ENCODE measurements around the gene INSM1. TPM values are rescaled to one million over a fixed set of nuclear protein-coding genes. Genes with fewer than 3 reads are reported as not detected.

Gene INSM1
- total RNA-seq, 1 experiment from 2014 or later, result not detected

DNA sequence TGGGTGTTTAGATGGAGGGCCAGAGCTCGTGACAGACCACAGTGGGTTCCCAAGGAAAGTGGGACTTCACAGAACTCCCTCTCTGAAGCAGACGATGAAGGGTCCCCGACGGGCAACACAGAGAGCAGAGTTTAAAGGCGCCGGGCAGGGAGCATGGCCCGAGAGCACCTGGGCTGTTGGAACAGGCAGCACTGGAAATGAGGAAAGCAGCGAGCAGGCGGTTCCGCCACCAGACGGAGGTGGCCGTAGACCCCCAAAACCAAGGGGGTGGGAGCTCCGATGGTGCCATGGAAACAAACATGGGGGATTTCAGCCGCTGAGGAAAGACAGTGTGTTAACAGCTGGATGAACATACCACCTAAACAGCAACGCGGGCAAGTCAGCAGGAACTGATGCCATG, 27.5 kb upstream of the INSM1 start:
- DNase-seq (ENCODE audit: low spot score), result no peak
- CTCF ChIA-PET, result no interaction called here
- POLR2A ChIA-PET (ENCODE audit: low non-redundant PET), result no interaction called here
- no peak overlapping the region for H3K27ac ChIP-seq (ENCODE audit: low read depth, low read length, poor library complexity, severe bottlenecking)
- H3K4me1 ChIP-seq (ENCODE audit: insufficient read depth, low read length, poor library complexity, severe bottlenecking), result no peaks in the 10 kb centered on the region
- no peak for TF ChIP-seq EZH2 (IDR thresholded peaks at IDR 0.05; ENCODE audit: borderline replicate concordance, low read depth, low read length, poor library complexity, severe bottlenecking)
- TF ChIP-seq, protein P1, sequence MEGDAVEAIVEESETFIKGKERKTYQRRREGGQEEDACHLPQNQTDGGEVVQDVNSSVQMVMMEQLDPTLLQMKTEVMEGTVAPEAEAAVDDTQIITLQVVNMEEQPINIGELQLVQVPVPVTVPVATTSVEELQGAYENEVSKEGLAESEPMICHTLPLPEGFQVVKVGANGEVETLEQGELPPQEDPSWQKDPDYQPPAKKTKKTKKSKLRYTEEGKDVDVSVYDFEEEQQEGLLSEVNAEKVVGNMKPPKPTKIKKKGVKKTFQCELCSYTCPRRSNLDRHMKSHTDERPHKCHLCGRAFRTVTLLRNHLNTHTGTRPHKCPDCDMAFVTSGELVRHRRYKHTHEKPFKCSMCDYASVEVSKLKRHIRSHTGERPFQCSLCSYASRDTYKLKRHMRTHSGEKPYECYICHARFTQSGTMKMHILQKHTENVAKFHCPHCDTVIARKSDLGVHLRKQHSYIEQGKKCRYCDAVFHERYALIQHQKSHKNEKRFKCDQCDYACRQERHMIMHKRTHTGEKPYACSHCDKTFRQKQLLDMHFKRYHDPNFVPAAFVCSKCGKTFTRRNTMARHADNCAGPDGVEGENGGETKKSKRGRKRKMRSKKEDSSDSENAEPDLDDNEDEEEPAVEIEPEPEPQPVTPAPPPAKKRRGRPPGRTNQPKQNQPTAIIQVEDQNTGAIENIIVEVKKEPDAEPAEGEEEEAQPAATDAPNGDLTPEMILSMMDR (conservative IDR thresholded peaks at IDR 0.05; ENCODE audit: low read depth, low read length), result no peak
- H3K27me3 ChIP-seq (replicated peaks; ENCODE audit: insufficient read depth, low read depth, low read length, poor library complexity), result peaks cover 13% of the 10 kb centered on the region
- no peak overlapping the region for H3K4me3 ChIP-seq (ENCODE audit: low read depth, low read length, poor library complexity, severe bottlenecking)
- H3K9me3 ChIP-seq (ENCODE audit: low read depth, low read length, poor library complexity, severe bottlenecking), result no peaks in the 10 kb centered on the region
- no TSS peak for BruUV-seq (replicated peaks)
- H3K36me3 ChIP-seq (ENCODE audit: insufficient read depth, low read length, poor library complexity, severe bottlenecking), result no peaks in the 10 kb centered on the region
- intact Hi-C loops (cut with micrococcal nuclease; ENCODE audit: unreplicated experiment), result no loop called here

DNA sequence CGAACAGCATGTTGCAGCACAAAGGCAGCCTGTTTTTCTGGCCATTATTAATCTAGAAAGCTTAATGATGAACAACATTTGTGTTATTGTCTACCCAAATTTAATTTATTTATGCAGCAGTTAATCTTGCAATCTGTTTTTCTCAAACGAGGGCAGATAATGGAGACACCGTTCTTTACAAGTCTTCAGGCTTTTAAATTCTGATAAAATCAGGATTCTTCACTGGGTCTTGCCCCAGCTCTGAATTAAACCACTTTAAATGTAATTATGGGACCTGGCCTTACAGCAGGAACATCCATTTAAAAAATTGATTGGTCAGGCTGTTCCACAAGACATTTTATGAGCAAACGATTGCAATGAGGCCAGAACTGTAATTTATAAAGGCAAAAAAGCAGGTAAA, 26.5 kb upstream of the INSM1 start:
- Histone ChIP-seq H3K4me1 (ENCODE audit: insufficient read depth, low read length, poor library complexity, severe bottlenecking) (no peaks in the 10 kb centered on the region), H3K4me3 (ENCODE audit: low read depth, low read length, poor library complexity, severe bottlenecking) (no peak overlapping the region), H3K9me3 (ENCODE audit: low read depth, low read length, poor library complexity, severe bottlenecking) (no peaks in the 10 kb centered on the region), H3K27me3 (replicated peaks; ENCODE audit: insufficient read depth, low read depth, low read length, poor library complexity) (peaks cover 13% of the 10 kb centered on the region), H3K36me3 (ENCODE audit: insufficient read depth, low read length, poor library complexity, severe bottlenecking) (no peaks in the 10 kb centered on the region), H3K27ac (ENCODE audit: low read depth, low read length, poor library complexity, severe bottlenecking) (no peak overlapping the region)
- intact Hi-C loops (cut with micrococcal nuclease; ENCODE audit: unreplicated experiment), result no loop called here
- CTCF ChIA-PET, result no interaction called here
- no peak for TF ChIP-seq EZH2 (IDR thresholded peaks at IDR 0.05; ENCODE audit: borderline replicate concordance, low read depth, low read length, poor library complexity, severe bottlenecking)
- TF ChIP-seq, protein P1 (conservative IDR thresholded peaks at IDR 0.05; ENCODE audit: low read depth, low read length), result no peak
- POLR2A ChIA-PET (ENCODE audit: low non-redundant PET), result no interaction called here
- BruUV-seq (replicated peaks), result no TSS peak
- no peak for DNase-seq (ENCODE audit: low spot score)

DNA sequence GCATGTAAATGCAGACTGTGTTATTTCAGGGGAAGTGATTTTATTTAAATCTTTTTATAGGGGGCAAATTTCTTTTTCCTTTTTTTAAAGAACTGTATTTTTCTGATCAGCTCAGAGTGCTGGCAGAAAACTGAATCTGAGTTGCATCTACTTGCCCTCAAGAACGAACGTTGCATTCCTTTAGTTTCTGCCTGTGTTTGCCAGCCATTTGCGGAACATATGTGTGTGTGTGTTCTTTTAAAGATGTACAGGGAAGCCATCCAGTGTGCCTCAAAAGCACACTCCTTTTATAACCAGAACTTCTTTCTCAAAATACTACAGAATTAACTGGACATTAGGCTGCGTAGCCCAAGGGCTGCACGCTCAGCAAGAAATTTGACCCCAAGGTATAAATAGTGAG, 25.8 kb upstream of the INSM1 start:
- no peak overlapping the region for H3K27ac ChIP-seq (ENCODE audit: low read depth, low read length, poor library complexity, severe bottlenecking)
- intact Hi-C loops (cut with micrococcal nuclease; ENCODE audit: unreplicated experiment), result no loop called here
- ChIA-PET POLR2A (ENCODE audit: low non-redundant PET) (no interaction called here), CTCF (no interaction called here)
- peaks cover 13% of the 10 kb centered on the region for H3K27me3 ChIP-seq (replicated peaks; ENCODE audit: insufficient read depth, low read depth, low read length, poor library complexity)
- H3K4me3 ChIP-seq (ENCODE audit: low read depth, low read length, poor library complexity, severe bottlenecking), result no peak overlapping the region
- H3K36me3 ChIP-seq (ENCODE audit: insufficient read depth, low read length, poor library complexity, severe bottlenecking), result no peaks in the 10 kb centered on the region
- H3K9me3 ChIP-seq (ENCODE audit: low read depth, low read length, poor library complexity, severe bottlenecking), result no peaks in the 10 kb centered on the region
- no peak for TF ChIP-seq EZH2 (IDR thresholded peaks at IDR 0.05; ENCODE audit: borderline replicate concordance, low read depth, low read length, poor library complexity, severe bottlenecking)
- TF ChIP-seq, protein P1 (conservative IDR thresholded peaks at IDR 0.05; ENCODE audit: low read depth, low read length), result no peak
- DNase-seq (ENCODE audit: low spot score), result no peak
- H3K4me1 ChIP-seq (ENCODE audit: insufficient read depth, low read length, poor library complexity, severe bottlenecking), result no peaks in the 10 kb centered on the region
- no TSS peak for BruUV-seq (replicated peaks)
